GM13976 (cell line): Measurements from ENCODE around the gene AK8.

ENCODE experiments used
- DNase-seq: peaks from one replicate; pipeline ENCODE4 v3.0.0; 2012; ENCODE audit warnings: low spot score
- CTCF ChIP-seq: IDR thresholded peaks from 2 replicates; pipeline ENCODE4 v1.5.1; 2012; ENCODE audit warnings: borderline replicate concordance, mild to moderate bottlenecking; ENCODE audit not compliant: insufficient read depth; ENCODE audit errors: extremely low read depth, missing control alignments, control extremely low read depth
- in situ Hi-C: fragments of 300-500 bp; cut with MboI; formaldehyde crosslinking; loops from one replicate; pipeline ENCODE4 v1.12.0; 2022; ENCODE audit warnings: low sequenced_read_pairs, mixed read lengths, inconsistent platforms; ENCODE audit not compliant: unreplicated experiment

Gene AK8

GRCh38 chr9:132809677-132810271 is 68.3 kb downstream of the AK8 start:
- in situ Hi-C loops: no loop called here

GRCh38 chr9:132808645-132809044 is 69.4 kb downstream of the AK8 start:
- in situ Hi-C loops: no loop called here
- no peak for DNase-seq
- no peak for TF ChIP-seq CTCF

More at GRCh38 chr9:132809677-132810271, 68.3 kb downstream of the AK8 start:
- TF ChIP-seq CTCF: no peak
- DNase-seq: no peak

GRCh38 chr9:132806723-132807421 is 71.2 kb downstream of the AK8 start:
- no peak for DNase-seq
- in situ Hi-C loops: no loop called here
- TF ChIP-seq CTCF: no peak

- in situ Hi-C loops: no loop called here
- no peak for DNase-seq
- TF ChIP-seq CTCF: no peak
Measured at GRCh38 chr9:132806306-132806705, 71.8 kb downstream of the AK8 start.

GRCh38 chr9:132804576-132805295 is 73.3 kb downstream of the AK8 start:
- TF ChIP-seq CTCF: no peak
- in situ Hi-C loops: no loop called here
- DNase-seq: no peak

GRCh38 chr9:132802121-132802795 is 75.8 kb downstream of the AK8 start:
- in situ Hi-C loops: no loop called here
- no peak for DNase-seq
- no peak for TF ChIP-seq CTCF
